DMS114 treated with DMSO at 0.1 percent for 48 hours (cell line): ENCODE measurements around the gene COPS8.

Source experiments
- DNase-seq: peaks from one replicate; lab custom pipeline; 2025; ENCODE audit not compliant: unreplicated experiment; lab: John Stamatoyannopoulos, UW

Gene COPS8

DNA sequence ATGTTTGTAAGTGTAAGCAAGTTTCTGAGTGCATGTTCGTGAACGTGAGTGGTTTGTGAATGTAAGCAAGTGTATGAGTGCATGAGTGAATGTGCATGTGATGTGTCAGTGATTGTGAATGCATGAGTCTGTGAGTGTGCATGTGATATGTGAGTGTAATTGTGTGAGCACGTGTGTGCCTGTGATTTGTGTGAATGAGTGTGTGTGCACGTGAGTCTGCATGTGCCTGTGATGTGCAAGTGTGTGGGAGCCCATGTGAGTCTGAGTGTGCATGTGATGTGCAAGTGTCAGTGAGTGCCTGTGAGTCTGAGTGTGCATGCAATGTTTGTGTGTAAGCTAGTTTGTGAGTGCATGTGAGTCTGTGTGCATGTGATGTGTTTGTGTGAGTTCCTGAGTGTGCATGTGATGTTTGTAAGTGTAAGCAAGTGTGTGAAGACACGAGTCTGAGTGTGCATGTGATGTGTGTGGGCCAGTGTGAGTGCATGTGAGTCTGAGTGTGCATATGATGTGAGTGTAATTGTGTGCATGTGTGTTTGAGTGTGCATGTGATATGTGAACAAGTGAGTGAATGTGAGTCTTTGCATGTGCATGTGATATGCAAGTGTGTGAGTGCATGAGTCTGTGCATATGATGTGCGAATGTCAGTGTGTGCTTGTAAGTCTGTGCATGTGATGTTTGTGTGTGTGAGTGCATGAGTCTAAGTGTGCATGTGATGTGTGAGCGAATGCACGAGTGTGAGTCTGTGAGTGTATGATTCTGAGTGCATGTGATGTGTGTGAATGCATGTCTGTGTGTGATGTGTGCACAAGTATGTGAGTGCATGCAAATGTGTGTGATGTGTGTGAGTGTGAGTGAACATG is 45.1 kb downstream of the COPS8 start:
- no peak for DNase-seq

DNA sequence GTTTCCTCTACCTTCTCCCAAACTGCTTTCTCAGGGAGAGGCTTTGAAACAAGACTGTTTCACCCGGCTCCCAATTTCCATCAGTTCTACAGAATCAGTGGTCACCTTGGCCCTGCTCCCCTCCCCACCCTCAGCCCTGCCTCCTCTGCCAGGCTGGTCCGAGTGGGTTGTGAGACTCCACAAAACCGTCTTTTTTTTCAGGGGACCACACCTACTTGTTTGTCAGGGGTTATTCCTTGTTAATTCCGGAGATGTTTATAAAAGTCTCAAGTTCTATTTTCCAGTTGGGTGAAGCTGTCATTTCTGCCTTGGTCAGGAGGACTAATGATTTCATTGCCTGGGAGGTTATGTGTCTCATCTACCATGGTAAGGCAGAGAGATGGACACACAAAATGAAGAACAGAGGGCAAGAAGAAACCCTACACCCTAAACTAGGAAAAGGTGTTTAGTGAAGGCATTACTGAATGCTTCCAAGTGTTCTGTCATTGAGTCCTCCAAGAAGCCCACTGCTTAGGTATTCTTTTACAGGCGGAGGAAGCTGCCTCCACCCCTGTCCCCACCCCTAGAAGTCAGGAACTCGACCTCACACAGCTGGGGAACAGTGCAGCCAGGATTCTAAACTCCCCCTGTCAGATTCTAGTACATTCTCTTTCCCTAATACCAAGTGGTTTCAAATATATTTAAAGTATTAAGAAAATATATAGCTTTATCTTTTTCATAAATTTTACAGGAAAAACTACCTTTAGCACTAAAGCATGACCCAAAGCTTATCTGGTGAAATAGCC is 46.3 kb downstream of the COPS8 start:
- DNase-seq = no peak

DNA sequence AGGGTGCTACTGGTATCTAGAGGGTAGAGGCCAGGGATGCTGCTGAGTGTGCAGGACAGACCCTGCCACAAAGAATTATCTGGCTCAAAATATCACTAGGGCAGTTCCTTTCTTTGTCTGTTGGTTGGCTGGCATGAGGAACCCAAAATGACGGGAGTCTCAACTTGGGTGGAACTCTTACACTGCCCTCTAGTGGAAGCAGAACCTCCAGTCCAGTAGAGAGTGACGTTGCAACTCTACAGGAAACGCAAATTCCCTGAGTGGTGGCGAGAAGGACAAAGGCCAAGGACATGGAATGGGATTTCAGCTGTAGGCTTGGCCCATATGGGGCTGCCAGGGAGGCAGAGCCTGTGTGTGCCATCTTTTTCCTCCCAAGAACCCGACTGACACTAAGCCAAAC is 47.1 kb downstream of the COPS8 start:
- no peak for DNase-seq

DNA sequence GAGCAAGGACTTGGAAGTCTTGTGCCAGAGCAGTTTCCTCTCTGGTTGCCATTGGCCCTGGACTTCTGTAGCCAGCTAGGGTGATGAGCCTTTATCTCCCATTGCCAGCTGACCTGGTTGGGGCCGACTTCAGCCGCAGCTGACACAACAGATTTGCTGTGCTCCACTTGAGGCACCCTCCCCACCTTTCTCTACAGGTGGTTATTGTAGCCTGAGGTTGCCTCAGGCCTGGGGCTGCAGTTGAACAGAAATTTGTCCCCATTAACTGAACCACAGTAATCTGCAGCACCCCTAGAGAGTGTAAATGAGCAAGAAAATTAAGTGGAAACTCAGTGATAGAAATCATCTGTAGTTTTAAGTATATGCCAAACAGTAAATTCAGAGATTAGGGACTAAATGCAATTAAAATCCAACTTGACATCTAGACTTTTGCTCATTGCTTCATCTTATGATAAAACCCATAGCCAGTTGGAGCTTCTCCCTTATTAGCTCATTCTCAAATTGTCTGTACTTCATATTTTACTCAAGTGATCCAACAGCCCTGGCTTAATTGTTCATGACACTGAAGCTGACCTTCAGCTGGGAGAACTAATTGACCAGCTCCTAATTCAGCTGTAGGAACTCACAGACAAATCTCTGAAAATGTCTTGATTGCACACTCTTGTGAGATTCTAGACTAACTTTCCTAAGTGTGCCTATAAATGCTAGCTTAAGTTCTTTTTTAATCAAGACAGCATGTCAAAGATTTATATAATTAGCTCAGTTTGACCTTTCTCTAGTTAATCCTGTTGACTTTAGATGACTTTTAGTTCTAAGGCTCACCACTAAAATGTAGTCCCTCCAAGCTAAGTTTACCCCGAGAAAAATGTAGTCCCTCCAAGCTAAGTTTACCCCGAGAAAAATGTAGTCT is 48.9 kb downstream of the COPS8 start:
- DNase-seq = no peak

DNA sequence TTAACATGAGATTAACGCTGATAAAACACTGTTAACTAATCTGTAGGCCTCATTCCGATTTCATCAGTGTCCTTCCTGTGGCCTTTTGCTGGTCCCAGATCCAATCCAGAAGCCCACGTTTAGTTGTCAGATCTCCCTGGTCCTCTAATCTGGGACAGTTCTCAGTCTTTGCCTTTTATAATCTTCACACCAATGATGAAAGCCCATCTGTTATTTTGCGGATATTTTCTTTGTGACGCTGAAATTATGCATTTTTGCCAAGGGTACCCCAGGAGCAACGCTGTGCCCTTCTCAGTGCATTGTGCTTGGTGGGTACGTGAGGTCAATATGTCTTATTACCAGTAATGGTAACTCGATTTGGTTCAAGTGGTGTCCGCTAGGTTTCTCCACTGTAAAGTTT is 51.1 kb downstream of the COPS8 start:
- DNase-seq = no peak

DNA sequence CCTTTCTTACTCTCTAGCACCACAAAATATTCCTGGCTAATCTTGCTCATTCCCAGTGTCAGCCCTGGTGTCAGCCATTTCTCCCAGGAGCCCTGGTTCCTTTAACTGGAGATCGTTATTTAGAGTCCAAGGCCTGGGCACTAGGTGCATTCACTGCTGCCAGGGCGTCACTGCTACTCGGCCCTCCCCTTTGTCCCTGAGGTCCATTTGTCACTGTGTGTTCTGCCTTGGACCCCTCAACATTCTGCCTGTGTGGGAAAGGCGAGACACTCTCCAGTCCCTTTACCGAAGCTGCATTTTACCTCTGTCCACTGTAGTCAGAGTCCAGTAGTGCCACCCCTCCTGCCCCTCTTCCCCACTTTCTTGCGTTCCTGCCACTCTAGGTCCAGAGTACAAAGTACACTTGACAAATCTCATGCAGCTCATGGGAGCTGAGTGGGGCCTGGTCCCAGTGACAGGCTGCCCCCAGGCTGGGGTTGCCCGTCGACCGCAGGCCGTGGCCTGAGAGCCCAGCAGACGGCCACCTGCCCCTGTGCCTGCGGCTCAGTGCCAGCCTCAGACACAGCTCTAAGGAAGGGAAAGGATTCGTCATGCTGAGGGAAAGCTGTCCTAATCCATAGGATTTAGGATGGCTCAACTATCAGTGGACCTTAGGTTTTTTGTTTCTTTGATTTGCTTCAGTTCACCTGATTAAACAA is 52.1 kb downstream of the COPS8 start:
- no peak for DNase-seq

DNA sequence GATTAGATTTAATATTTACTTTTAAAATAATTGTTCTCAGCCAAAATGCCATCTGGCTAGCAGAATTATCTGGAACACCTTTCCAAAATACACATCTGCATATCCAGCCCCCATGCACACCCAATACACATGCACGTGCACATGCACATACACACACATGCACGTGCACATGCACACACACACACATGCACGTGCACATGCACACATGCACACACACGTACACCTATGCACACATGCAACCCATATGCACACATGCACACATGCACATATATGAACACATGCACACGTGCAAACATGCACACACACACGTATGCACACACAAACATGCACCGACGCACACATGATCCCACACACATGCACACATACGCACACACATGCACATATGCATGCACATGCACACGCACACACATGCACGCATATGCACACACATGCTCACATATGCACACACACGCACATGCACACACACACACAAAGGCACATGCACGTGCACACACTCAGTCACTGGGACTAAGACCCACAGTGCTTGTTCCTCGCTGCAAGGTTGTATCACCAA is 53.5 kb downstream of the COPS8 start:
- no peak for DNase-seq

DNA sequence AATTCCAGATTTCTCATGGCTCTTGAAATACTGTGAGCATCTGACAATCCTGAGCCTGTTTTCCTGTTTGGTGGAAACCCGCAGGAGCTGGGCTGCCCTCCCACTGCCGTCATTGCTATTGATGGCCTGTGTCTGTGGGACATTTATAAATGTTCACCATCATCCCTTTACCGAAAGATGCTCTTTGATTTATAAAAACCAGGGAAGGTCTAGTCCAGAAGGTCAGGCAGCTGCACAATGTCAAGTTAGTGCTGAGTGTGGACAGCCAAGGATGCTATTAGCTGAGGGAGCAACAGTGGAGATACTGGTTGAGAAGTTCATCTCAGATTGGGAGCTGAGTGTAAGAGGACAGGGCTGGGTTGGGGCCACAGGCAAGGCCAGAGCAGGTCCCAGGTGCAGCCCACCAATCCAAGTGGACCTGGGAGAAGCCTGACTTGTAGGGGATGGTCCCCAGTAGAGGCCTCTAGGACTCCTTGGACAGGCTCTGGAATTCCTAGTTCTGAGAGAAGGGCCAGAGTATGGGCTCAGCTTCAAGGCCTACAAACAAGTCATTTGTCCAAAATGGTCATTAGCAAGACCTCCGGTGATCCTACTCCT is 55.1 kb downstream of the COPS8 start:
- no peak for DNase-seq

DNA sequence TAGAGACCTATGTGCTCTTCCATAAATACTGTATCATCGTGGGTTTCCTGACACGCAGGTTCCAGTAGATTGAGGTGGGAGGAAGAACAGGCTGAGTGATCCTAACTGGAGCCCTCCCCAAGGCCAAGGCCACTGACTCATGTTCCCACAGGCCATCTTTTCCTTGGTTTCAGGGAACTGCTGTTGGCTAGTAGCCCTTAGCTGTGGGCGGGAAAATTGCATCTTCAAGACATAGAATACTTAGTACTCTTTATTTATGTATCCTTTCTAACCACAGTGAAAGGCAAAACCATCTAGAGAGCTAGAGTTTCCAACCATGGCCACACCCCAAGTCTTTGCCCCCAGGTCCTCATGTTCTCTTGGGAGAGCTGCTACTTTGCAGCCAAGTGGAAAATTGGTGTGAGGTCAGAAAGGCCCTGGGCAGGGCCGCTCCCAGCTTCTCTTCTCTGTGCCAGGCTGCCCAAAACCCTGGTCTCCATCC is 55.9 kb downstream of the COPS8 start:
- DNase-seq = no peak

DNA sequence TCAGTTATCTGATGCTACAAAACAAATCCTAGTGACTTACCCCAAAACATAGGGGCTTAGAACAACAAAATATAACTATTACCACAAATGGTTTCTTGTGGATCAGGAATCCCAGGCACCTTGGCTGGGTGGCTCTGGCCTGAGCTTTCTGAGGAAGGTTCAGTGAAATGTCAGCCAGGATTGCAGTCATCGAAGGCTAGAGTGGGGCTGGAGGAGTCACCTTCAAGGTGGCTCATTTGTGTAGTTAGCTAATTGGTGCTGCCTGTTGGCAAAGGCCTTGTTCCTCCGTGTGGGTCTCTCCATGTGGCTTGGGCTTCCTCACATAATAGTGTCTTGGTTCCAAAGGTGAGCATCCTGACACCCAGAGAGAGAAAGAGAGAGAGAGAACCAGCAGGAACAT is 57.4 kb downstream of the COPS8 start:
- DNase-seq = no peak

DNA sequence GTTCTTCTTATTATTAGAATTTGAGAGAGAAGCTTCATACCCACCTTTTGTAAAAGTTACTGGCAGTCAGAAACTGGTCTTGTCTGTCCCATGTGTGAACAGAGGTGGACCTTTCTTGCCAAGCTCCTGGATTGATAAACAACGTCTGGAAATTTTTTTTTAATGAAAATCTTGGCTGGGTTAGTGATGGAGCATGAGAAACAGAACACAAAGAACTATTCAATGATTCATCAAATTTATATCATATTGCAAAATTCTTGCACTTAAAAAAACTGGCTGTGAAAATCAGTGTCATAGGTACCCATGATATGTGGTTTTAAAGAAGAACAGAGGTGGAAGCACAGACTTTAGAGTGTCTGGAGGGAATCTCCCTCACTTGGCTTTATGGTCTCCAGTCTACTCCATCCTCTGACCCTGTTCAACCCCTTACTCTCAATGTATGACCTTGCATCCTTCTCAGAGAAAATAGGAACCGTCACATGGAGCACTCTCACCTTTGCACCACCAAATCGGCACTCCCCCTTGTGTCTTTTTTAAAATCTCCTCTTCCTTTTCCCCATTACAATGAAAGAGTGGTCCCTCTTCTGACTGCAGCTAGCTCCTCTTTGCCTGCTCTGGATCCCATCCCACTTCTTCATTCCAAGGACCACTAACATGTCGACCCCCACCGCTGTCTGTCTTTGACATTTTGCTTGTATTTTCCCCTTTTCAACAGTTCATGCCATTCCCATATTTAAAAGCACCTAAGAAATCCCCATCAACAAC is 58.2 kb downstream of the COPS8 start:
- DNase-seq = no peak

DNA sequence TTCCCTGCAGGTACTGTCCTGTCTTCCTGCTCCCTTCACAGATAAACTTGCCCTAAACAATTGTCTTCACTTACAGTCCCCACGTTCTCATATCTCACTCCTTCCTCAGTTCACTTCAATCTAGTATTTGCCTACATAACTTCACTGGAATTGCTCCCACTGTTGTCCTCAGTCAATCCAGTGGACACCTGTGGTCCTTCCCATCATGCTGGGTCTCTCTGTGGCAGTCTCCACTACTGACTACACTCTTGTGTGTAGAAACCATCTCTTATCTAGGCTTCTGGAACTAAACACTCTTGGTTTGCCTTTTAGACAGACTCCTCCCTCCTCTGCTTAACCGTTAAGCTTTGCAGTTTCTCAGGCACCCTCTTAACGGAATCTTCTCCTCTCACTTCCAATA is 58.8 kb downstream of the COPS8 start:
- DNase-seq = no peak

DNA sequence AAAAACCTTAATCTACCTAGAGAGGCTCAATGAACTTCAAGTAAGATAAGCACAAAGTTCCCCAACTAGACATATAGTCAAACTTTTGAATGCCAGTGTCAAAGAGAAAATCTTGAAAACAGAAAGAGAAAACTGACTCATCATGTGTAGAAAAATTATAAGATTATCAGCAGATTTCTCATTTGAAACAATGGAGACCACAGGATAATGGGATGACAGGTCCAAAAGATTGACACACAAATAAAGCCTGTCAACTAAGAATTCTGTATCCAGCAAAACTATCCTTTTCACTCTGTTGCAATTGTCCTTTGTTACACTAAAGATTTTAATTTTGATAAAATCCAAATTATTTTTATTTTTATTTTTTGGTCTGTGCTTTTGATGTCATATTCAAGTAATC is 61.6 kb downstream of the COPS8 start:
- DNase-seq = no peak

DNA sequence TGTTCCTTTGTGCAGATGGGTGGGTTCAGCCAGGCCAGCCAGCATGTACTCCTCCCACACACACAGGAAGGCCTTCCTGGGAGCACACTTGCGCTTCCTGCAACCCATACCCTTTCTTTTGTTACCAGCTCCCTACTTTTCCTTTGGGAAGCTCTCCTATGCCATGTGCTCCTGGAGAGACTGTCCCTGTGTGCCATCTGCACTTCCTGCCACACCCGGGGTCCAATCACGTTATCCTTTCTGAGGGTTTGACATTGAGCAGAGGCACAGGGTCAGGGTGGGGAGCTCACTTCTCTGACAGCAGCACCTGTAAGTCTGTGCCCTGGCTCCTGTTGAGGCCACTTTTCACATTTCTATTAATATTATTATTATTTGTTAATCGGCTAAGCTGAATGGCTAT is 62.9 kb downstream of the COPS8 start:
- DNase-seq = no peak

DNA sequence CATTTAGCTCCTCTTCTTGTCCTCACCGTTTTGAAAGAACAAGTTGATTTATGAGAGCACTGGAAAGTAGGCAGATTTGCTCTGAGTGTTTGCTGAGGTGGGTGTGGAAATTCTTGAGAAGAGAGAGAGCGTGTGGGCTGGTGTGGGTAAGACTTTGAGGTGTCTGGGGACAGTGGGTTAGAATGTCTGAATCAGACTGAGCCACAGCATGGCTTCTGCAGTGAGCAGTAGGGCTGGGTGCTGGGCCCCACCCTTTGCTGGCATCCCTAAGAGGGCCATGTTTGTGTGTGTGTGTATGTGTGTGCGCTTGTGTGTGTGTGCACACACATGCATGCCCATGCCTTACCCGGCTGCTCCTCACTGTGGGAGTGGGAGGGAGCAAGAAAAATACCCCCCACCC is 63.7 kb downstream of the COPS8 start:
- no peak for DNase-seq
